Stimulated activated naive CD4-positive, alpha-beta T cell treated with Interleukin-2 at 50 U/mL for 16 hours (primary cell): ENCODE data around the gene HERPUD1.
"Not testable (repeated sequence)": the region's sequence is repeated elsewhere in the genome, so short reads cannot be mapped to it uniquely, and the experiment has no call there.

Source experiments
- DNase-seq: peaks from one replicate; lab custom pipeline; 2025; lab: John Stamatoyannopoulos, UW

Gene HERPUD1

GRCh38 chr16:56911771-56912571 lies 20.0 kb upstream of the HERPUD1 start:
- DNase-seq: no peak

- no peak for DNase-seq
These were observed 18.9 kb upstream of the HERPUD1 start for GRCh38 chr16:56912746-56913708.

GRCh38 chr16:56914896-56915295 lies 17.0 kb upstream of the HERPUD1 start:
- no peak for DNase-seq

GRCh38 chr16:56915336-56916119 lies 16.4 kb upstream of the HERPUD1 start:
- DNase-seq: no peak

GRCh38 chr16:56916571-56917403 lies 15.2 kb upstream of the HERPUD1 start:
- no peak for DNase-seq

GRCh38 chr16:56918467-56919012 lies 13.4 kb upstream of the HERPUD1 start:
- DNase-seq: no peak

- DNase-seq: no peak
These were observed 12.7 kb upstream of the HERPUD1 start for GRCh38 chr16:56919099-56919800.

- no peak for DNase-seq
These were observed 10.4 kb upstream of the HERPUD1 start for GRCh38 chr16:56921571-56921970.

GRCh38 chr16:56923481-56924091 lies 8.4 kb upstream of the HERPUD1 start:
- DNase-seq: no peak

GRCh38 chr16:56927471-56927870 lies 4.5 kb upstream of the HERPUD1 start:
- DNase-seq: no peak

- no peak for DNase-seq
These were observed 2.3 kb upstream of the HERPUD1 start for GRCh38 chr16:56929639-56930038.

GRCh38 chr16:56930486-56931270 lies 1.3 kb upstream of the HERPUD1 start:
- no peak for DNase-seq

- DNase-seq: no peak
These were observed 561 bp upstream of the HERPUD1 start for GRCh38 chr16:56931271-56931891.

- DNase-seq: peak; percentile 29
These were observed 1.0 kb downstream of the HERPUD1 start for GRCh38 chr16:56932721-56933619.

- DNase-seq: no peak
These were observed 2.1 kb downstream of the HERPUD1 start for GRCh38 chr16:56933828-56934598.

GRCh38 chr16:56934599-56935145 lies 2.7 kb downstream of the HERPUD1 start:
- DNase-seq: not testable (repeated sequence)
